HepG2 (cell line): Measurements from ENCODE around the gene STIMATE. TPM values are rescaled to one million over a fixed set of nuclear protein-coding genes. Genes with fewer than 3 reads are reported as not detected.

Experiments used
- ATAC-seq: fragments of 200-7000 bp; cut with Tn5 transposase; 3 replicates; pipeline ENCODE4 v1.9.1; 2020; ENCODE audit warnings: mild to moderate bottlenecking, moderate library complexity
- BruUV-seq: library from RNA; stranded (reverse); fragments of 400-500 nt; replicated peaks from 2 replicates; lab custom pipeline; 2021; lab: Mats Ljungman, UMichigan
- CTCF ChIA-PET: fragments of 300-600 bp; formaldehyde crosslinking; extraction: SDS; loops from one replicate; lab custom pipeline; 2021; ENCODE audit warnings: low total read pairs, inconsistent platforms, low intra/inter-chr PET ratio; lab: Yijun Ruan, JAX
- POLR2A ChIA-PET: fragments of 350-600 bp; sonication (Branson Sonifier 250); formaldehyde crosslinking; loops from one replicate; lab custom pipeline; 2020; ENCODE audit warnings: antibody characterized with exemption, inconsistent platforms; lab: Yijun Ruan, JAX
- DNase-seq: peaks from one replicate; pipeline ENCODE4 v3.0.0-alpha.2; 2015; ENCODE audit warnings: low spot score
- FAIRE-seq: peaks from 3 replicates; lab custom pipeline; 2011; peaks lifted over from hg19 to GRCh38; lab: Jason Lieb, UNC
- H2AFZ ChIP-seq: one replicate; pipeline ENCODE4 v1.6.1; 2011; ENCODE audit warnings: low read length, inconsistent platforms
- H3K27ac ChIP-seq: fragments of 300-600 bp; 3 replicates; pipeline ENCODE4 v1.8.0; 2011; ENCODE audit warnings: mixed run types, mild to moderate bottlenecking, mixed read lengths, low read length, inconsistent platforms; ENCODE audit not compliant: insufficient read depth; ENCODE audit errors: extremely low read length
- H3K27me3 ChIP-seq, 2 experiments: fragments of 200-600 bp in 1 of 2; 2 replicates in 1 of 2; 3 replicates in 1 of 2; pipeline versions ENCODE4 v1.6.0 to v1.8.0; 2011; ENCODE audit warnings: low read length in 2 of 2, mild to moderate bottlenecking in 2 of 2, moderate library complexity in 2 of 2, inconsistent platforms in 1 of 2; ENCODE audit not compliant: insufficient read depth in 2 of 2, control insufficient read depth in 1 of 2
- H3K36me3 ChIP-seq, 2 experiments: fragments of 200-600 bp in 1 of 2; replicated peaks in 1 of 2; 2 replicates in 1 of 2; 3 replicates in 1 of 2; pipeline versions ENCODE4 v1.5.1 to v1.8.0; 2011; ENCODE audit warnings: low read length in 2 of 2, inconsistent platforms in 1 of 2; ENCODE audit not compliant: insufficient read depth in 2 of 2, control insufficient read depth in 1 of 2
- H3K4me1 ChIP-seq: 2 replicates; pipeline ENCODE4 v1.5.1; 2012; ENCODE audit warnings: low read length, inconsistent platforms; ENCODE audit not compliant: insufficient read depth
- H3K4me2 ChIP-seq: 2 replicates; pipeline ENCODE4 v1.6.0; 2011; ENCODE audit warnings: low read depth, low read length, inconsistent platforms
- H3K4me3 ChIP-seq, 3 experiments: fragments of 200-600 bp in 1 of 3; sonication (generic), shearing (Covaris generic) in 1 of 3; replicated peaks in 1 of 3; 2 replicates each; pipeline ENCODE4 v1.5.1; 2011 to 2016; ENCODE audit warnings: low read length in 3 of 3, inconsistent platforms in 2 of 3, low read depth in 2 of 3, mild to moderate bottlenecking in 2 of 3, control low read depth in 1 of 3, mixed read lengths in 1 of 3; ENCODE audit not compliant: insufficient read depth in 1 of 3
- H3K79me2 ChIP-seq: one replicate; pipeline ENCODE4 v1.6.1; 2011; ENCODE audit warnings: low read length, inconsistent platforms; ENCODE audit not compliant: insufficient read depth
- H3K9ac ChIP-seq: 2 replicates; pipeline ENCODE4 v1.6.0; 2011; ENCODE audit warnings: mild to moderate bottlenecking, low read depth, low read length, inconsistent platforms; ENCODE audit not compliant: insufficient read depth
- H3K9me3 ChIP-seq: 2 replicates; pipeline ENCODE4 v1.5.1; 2012; ENCODE audit warnings: mild to moderate bottlenecking, low read length
- H4K20me1 ChIP-seq: 2 replicates; pipeline ENCODE4 v1.6.0; 2011; ENCODE audit warnings: inconsistent platforms, mild to moderate bottlenecking, low read length, moderate library complexity; ENCODE audit not compliant: insufficient read depth
- CTCF ChIP-seq: sonication (generic); formaldehyde crosslinking; IDR thresholded peaks from 2 replicates; pipeline ENCODE4 v1.5.0; 2020; ENCODE audit warnings: mild to moderate bottlenecking, missing genetic modification reagents, moderate library complexity
- FOXP4 ChIP-seq: sonication (generic); formaldehyde crosslinking; IDR thresholded peaks from 2 replicates; pipeline ENCODE4 v1.4.0; 2020; ENCODE audit warnings: missing genetic modification reagents
- KDM5B ChIP-seq: sonication (generic); formaldehyde crosslinking; IDR thresholded peaks from 2 replicates; pipeline ENCODE4 v1.4.0; 2020; ENCODE audit warnings: missing genetic modification reagents, mild to moderate bottlenecking, borderline replicate concordance
- PHF21A ChIP-seq: sonication (generic); formaldehyde crosslinking; IDR thresholded peaks from 2 replicates; pipeline ENCODE4 v1.5.0; 2020; ENCODE audit warnings: mild to moderate bottlenecking, missing genetic modification reagents
- SIX1 ChIP-seq: sonication (generic); formaldehyde crosslinking; IDR thresholded peaks from 2 replicates; pipeline ENCODE4 v1.4.0; 2020; ENCODE audit warnings: missing genetic modification reagents, borderline replicate concordance
- STAG1 ChIP-seq: sonication (generic); formaldehyde crosslinking; IDR thresholded peaks from 2 replicates; pipeline ENCODE4 v1.4.0; 2020; ENCODE audit warnings: missing genetic modification reagents
- ZFX ChIP-seq: sonication (generic); formaldehyde crosslinking; IDR thresholded peaks from 2 replicates; pipeline ENCODE4 v1.4.0; 2020; ENCODE audit warnings: mild to moderate bottlenecking, low read depth, missing genetic modification reagents, moderate library complexity
- ZNF570 ChIP-seq: sonication (generic); formaldehyde crosslinking; IDR thresholded peaks from 2 replicates; pipeline ENCODE4 v1.4.0; 2020; ENCODE audit warnings: mild to moderate bottlenecking, missing genetic modification reagents, borderline replicate concordance
- ZNF891 ChIP-seq: sonication (generic); formaldehyde crosslinking; IDR thresholded peaks from 2 replicates; pipeline ENCODE4 v1.5.0; 2020; ENCODE audit warnings: mild to moderate bottlenecking, missing genetic modification reagents
- WGBS: methylation state at CpG from one replicate; pipeline ENCODE4 v1.1.6; 2017; ENCODE audit warnings: low lambda C conversion rate; 5-methylcytosine and 5-hydroxymethylcytosine counted together
- in situ Hi-C: cut with HindIII; loops from 2 replicates; pipeline ENCODE4 v1.10.0; 2017; ENCODE audit warnings: low pct_unique_long_range_greater_than_20kb; ENCODE audit not compliant: extremely low pct_ligation_motif_present
- intact Hi-C: fragments of 100-400 bp; cut with micrococcal nuclease; formaldehyde crosslinking; loops from one replicate; pipeline ENCODE4 v1.10.0; 2022; ENCODE audit not compliant: unreplicated experiment
- polyA plus RNA-seq, 8 experiments: library from polyadenylated mRNA; depleted of rRNA in 3 of 8; stranded (reverse) in 7 of 8; unstranded in 1 of 8; fragments of >200 nt; fragmentation: Illumina TruSeq in 4 of 8; extraction: Trizol in 4 of 8; gene quantifications; 2 replicates each; pipeline versions ENCODE4 v1.2.1 to v1.2.3, GENCODE V29; 2011 to 2016; ENCODE audit warnings: low read depth in 4 of 8, missing spikeins in 1 of 8, mixed read lengths in 1 of 8; ENCODE audit not compliant: insufficient read depth in 1 of 8
- total RNA-seq, 5 experiments: library from RNA; depleted of rRNA; stranded (reverse); fragments of >200 nt; fragmentation: Illumina TruSeq; extraction: Trizol; gene quantifications; 2 replicates each; pipeline ENCODE4 v1.2.3, GENCODE V29; 2016; ENCODE audit warnings: low read depth in 1 of 5
- TF ChIP-seq, protein P1 (sequence below): sonication (generic); formaldehyde crosslinking; IDR thresholded peaks from 2 replicates; pipeline ENCODE4 v1.4.0; 2020; ENCODE audit warnings: missing genetic modification reagents

STIMATE gene
- total and polyA plus RNA-seq, 2 of the 13 experiments (the other 11 are each of a cell fraction or from before 2014, with no cell fraction given): 5.7 to 11.7 TPM

GRCh38 chr3:52819936-52820335 is 77.4 kb downstream of the STIMATE start:
- ATAC-seq (peak; percentile 49), DNase-seq (no peak), FAIRE-seq (no peak)
- Histone ChIP-seq H3K9me3 (no peaks in the 10 kb centered on the region), H3K27ac (no peak overlapping the region), H3K4me1 (peaks cover 51% of the 10 kb centered on the region), H3K36me3 (no peaks in the 10 kb centered on the region), H3K27me3 (no peaks in the 10 kb centered on the region), H3K9ac (no peak overlapping the region), H2AFZ (no peak overlapping the region), H3K4me3 (no peak overlapping the region), H3K79me2 (no peaks in the 10 kb centered on the region), H3K4me2 (no peak overlapping the region), H4K20me1 (no peaks in the 10 kb centered on the region)
- TF ChIP-seq STAG1 (peak; percentile 21; the same call in 1 of the 2 replicates), SIX1 (CRISPR knock-in tag) (peak; percentile 25; the same call in 1 of the 2 replicates), KDM5B (CRISPR knock-in tag) (no peak), PHF21A (CRISPR knock-in tag) (no peak), FOXP4 (no peak), CTCF (CRISPR knock-in tag) (peak; percentile 37), ZFX (CRISPR knock-in tag) (peak; percentile 27; the same call in 1 of the 2 replicates), ZNF570 (no peak), ZNF891 (CRISPR knock-in tag) (no peak)
- TF ChIP-seq, protein P1, sequence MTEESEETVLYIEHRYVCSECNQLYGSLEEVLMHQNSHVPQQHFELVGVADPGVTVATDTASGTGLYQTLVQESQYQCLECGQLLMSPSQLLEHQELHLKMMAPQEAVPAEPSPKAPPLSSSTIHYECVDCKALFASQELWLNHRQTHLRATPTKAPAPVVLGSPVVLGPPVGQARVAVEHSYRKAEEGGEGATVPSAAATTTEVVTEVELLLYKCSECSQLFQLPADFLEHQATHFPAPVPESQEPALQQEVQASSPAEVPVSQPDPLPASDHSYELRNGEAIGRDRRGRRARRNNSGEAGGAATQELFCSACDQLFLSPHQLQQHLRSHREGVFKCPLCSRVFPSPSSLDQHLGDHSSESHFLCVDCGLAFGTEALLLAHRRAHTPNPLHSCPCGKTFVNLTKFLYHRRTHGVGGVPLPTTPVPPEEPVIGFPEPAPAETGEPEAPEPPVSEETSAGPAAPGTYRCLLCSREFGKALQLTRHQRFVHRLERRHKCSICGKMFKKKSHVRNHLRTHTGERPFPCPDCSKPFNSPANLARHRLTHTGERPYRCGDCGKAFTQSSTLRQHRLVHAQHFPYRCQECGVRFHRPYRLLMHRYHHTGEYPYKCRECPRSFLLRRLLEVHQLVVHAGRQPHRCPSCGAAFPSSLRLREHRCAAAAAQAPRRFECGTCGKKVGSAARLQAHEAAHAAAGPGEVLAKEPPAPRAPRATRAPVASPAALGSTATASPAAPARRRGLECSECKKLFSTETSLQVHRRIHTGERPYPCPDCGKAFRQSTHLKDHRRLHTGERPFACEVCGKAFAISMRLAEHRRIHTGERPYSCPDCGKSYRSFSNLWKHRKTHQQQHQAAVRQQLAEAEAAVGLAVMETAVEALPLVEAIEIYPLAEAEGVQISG (CRISPR knock-in tag): 0 out of 2 replicates have a peak, but pooled peaks have one; percentile 7
- intact Hi-C loops: loop anchor here (2.0 to 10.0 kb wide), 2 partner anchors 45 to 77 kb away; partner anchors contain the start of genes ITIH1 and NEK4
- WGBS: 71% methylated on average over 1 of the region's 2 CpGs
- ChIA-PET CTCF (interaction anchor here (1.7 kb wide), 1 partner anchor 77 kb away, joined by 13 read pairs; no protein-coding TSS in a partner anchor), POLR2A (interaction anchor here (1.3 to 1.8 kb wide), 3 partner anchors 11 to 115 kb away, joined by 5 to 7 read pairs (median 7); partner anchors contain the start of genes GLT8D1 and SPCS1)
- BruUV-seq: no TSS peak
- in situ Hi-C loops: loop anchor here (5.0 kb wide), 1 partner anchor 73 kb away; no protein-coding TSS in a partner anchor
